K562 (cell line): ENCODE measurements around the gene TAS2R9. TPM values are rescaled to one million over a fixed set of nuclear protein-coding genes. Genes with fewer than 3 reads are reported as not detected.

Source experiments
- ATAC-seq: fragments of 200-7000 bp; cut with Tn5 transposase; 3 replicates; pipeline ENCODE4 v1.9.1; 2020; ENCODE audit warnings: moderate library complexity
- BruUV-seq: library from RNA; stranded (reverse); fragments of 400-500 nt; replicated peaks from 2 replicates; lab custom pipeline; 2021; lab: Mats Ljungman, UMichigan
- CTCF ChIA-PET: fragments of 300-600 bp; formaldehyde crosslinking; extraction: SDS; loops from one replicate; lab custom pipeline; 2021; ENCODE audit warnings: low intra/inter-chr PET ratio; lab: Yijun Ruan, JAX
- POLR2A ChIA-PET: fragments of 300-600, 350-650 bp; sonication (Branson Sonifier 250); formaldehyde crosslinking; extraction: SDS; loops from one replicate; lab custom pipeline; 2021; ENCODE audit warnings: antibody characterized with exemption, inconsistent platforms; lab: Yijun Ruan, JAX
- DNase-seq, 4 experiments: peaks; one replicate each; pipeline versions ENCODE4 v3.0.0 to v3.0.0-alpha.2; 2011 to 2018; ENCODE audit warnings: low spot score in 3 of 4, mixed read lengths in 3 of 4; ENCODE audit errors: extremely low read depth in 1 of 4
- FAIRE-seq: peaks from 2 replicates; lab custom pipeline; 2011; peaks lifted over from hg19 to GRCh38; lab: Jason Lieb, UNC
- H2AFZ ChIP-seq: 2 replicates; pipeline ENCODE4 v1.6.0; 2011; ENCODE audit warnings: low read depth, low read length, control low read depth, inconsistent platforms
- H3K27ac ChIP-seq: fragments of 200-600 bp; 3 replicates; pipeline ENCODE4 v1.8.0; 2011; ENCODE audit warnings: low read depth, mild to moderate bottlenecking, control low read depth, inconsistent platforms, low read length, moderate library complexity, mixed read lengths; ENCODE audit errors: extremely low read depth
- H3K27me3 ChIP-seq, 2 experiments: fragments of 300-600 bp in 1 of 2; 2 replicates in 1 of 2; 3 replicates in 1 of 2; pipeline versions ENCODE4 v1.6.0 to v1.8.0; 2011; ENCODE audit warnings: inconsistent platforms in 2 of 2, low read length in 2 of 2, mild to moderate bottlenecking in 1 of 2, mixed read lengths in 1 of 2, moderate library complexity in 1 of 2; ENCODE audit not compliant: control insufficient read depth in 2 of 2, insufficient read depth in 2 of 2
- H3K36me3 ChIP-seq: fragments of 300-600 bp; 3 replicates; pipeline ENCODE4 v1.8.0; 2011; ENCODE audit warnings: mild to moderate bottlenecking, low read length, inconsistent platforms; ENCODE audit not compliant: control insufficient read depth, insufficient read depth
- H3K4me1 ChIP-seq, 2 experiments: fragments of 200-600 bp in 1 of 2; replicated peaks in 1 of 2; 2 replicates in 1 of 2; 3 replicates in 1 of 2; pipeline versions ENCODE4 v1.5.1 to v1.8.0; 2011; ENCODE audit warnings: inconsistent platforms in 2 of 2, low read length in 2 of 2, mild to moderate bottlenecking in 1 of 2, mixed read lengths in 1 of 2, moderate library complexity in 1 of 2; ENCODE audit not compliant: control insufficient read depth in 2 of 2, insufficient read depth in 2 of 2
- H3K4me2 ChIP-seq: 2 replicates; pipeline ENCODE4 v1.6.1; 2011; ENCODE audit warnings: low read length, control low read depth, inconsistent platforms, mixed read lengths; ENCODE audit not compliant: insufficient read depth
- H3K4me3 ChIP-seq: fragments of 200-600 bp; sonication (generic), shearing (Covaris generic); 2 replicates; pipeline ENCODE4 v1.5.1; 2016; ENCODE audit warnings: control low read depth, inconsistent platforms
- H3K79me2 ChIP-seq: fragments of 200-600 bp; 3 replicates; pipeline ENCODE4 v1.8.0; 2011; ENCODE audit warnings: low read length, inconsistent platforms; ENCODE audit not compliant: control insufficient read depth, insufficient read depth
- H3K9ac ChIP-seq, 2 experiments: 2 replicates each; pipeline versions ENCODE4 v1.6.0 to v1.6.1; 2011; ENCODE audit warnings: low read depth in 2 of 2, low read length in 2 of 2, control low read depth in 1 of 2, inconsistent platforms in 1 of 2, mild to moderate bottlenecking in 1 of 2, mixed read lengths in 1 of 2; ENCODE audit not compliant: insufficient read depth in 1 of 2
- H3K9me1 ChIP-seq: one replicate; pipeline ENCODE4 v1.6.0; 2011; ENCODE audit warnings: inconsistent platforms, mild to moderate bottlenecking, low read length, moderate library complexity; ENCODE audit not compliant: control insufficient read depth, insufficient read depth
- H3K9me3 ChIP-seq: replicated peaks from 2 replicates; pipeline ENCODE4 v1.5.1; 2011; ENCODE audit warnings: low read depth, low read length, inconsistent platforms; ENCODE audit not compliant: control insufficient read depth, insufficient read depth
- H4K20me1 ChIP-seq: replicated peaks from 2 replicates; pipeline ENCODE4 v1.6.1; 2011; ENCODE audit warnings: low read length, inconsistent platforms, mixed read lengths; ENCODE audit not compliant: control insufficient read depth, insufficient read depth
- HNRNPK ChIP-seq: fragments of 200-400 bp; formaldehyde crosslinking; IDR thresholded peaks from one replicate; pipeline ENCODE4 v1.6.1; 2018; ENCODE audit warnings: mild to moderate bottlenecking, low read depth, low read length; ENCODE audit not compliant: poor library complexity, severe bottlenecking
- HNRNPLL ChIP-seq: fragments of 200-400 bp; formaldehyde crosslinking; IDR thresholded peaks from 2 replicates; pipeline ENCODE4 v1.6.1; 2017; ENCODE audit warnings: low read length, low read depth, mild to moderate bottlenecking; ENCODE audit not compliant: poor library complexity, severe bottlenecking
- L3MBTL2 ChIP-seq: fragments of 450-650 bp; IDR thresholded peaks from 2 replicates; pipeline ENCODE4 v1.6.1; 2016; ENCODE audit warnings: mild to moderate bottlenecking, moderate library complexity
- NFE2 ChIP-seq: IDR thresholded peaks from 2 replicates; pipeline ENCODE4 v1.6.1; 2014; ENCODE audit warnings: antibody characterized with exemption, low read depth
- PHF21A ChIP-seq: fragments of 450-650 bp; IDR thresholded peaks from 2 replicates; pipeline ENCODE4 v1.6.1; 2017; ENCODE audit warnings: low read depth, borderline replicate concordance
- RNF2 ChIP-seq: sonication (generic); IDR thresholded peaks from 2 replicates; pipeline ENCODE4 v1.6.1; 2016
- SMARCE1 ChIP-seq: fragments of 450-650 bp; IDR thresholded peaks from 2 replicates; pipeline ENCODE4 v1.7.1; 2016; ENCODE audit warnings: mild to moderate bottlenecking
- SMC3 ChIP-seq: conservative IDR thresholded peaks from 2 replicates; pipeline ENCODE4 v1.6.1; 2011; ENCODE audit warnings: low read depth, low read length, improper control_type of control experiment; ENCODE audit not compliant: insufficient read depth
- ZBTB1 ChIP-seq: sonication (generic); formaldehyde crosslinking; IDR thresholded peaks from 2 replicates; pipeline ENCODE4 v1.8.1; 2023; ENCODE audit warnings: missing genetic modification reagents, low read depth, mild to moderate bottlenecking, borderline replicate concordance
- ZFX ChIP-seq: sonication (generic); formaldehyde crosslinking; IDR thresholded peaks from 2 replicates; pipeline ENCODE4 v1.8.0; 2022; ENCODE audit warnings: mild to moderate bottlenecking, missing genetic modification reagents, moderate library complexity
- WGBS: fragments of 100-300 bp; shearing (Covaris generic); methylation state at CpG from one replicate; pipeline ENCODE4 v1.1.6; 2016; ENCODE audit warnings: low coverage, mixed read lengths; ENCODE audit not compliant: insufficient coverage; ENCODE audit errors: missing lambda C conversion rate; 5-methylcytosine and 5-hydroxymethylcytosine counted together
- in situ Hi-C: fragments of 300-500 bp; cut with MboI; formaldehyde crosslinking; loops from 4 replicates; pipeline ENCODE4 v1.15.0; 2018; ENCODE audit warnings: inconsistent platforms, mixed read lengths
- intact Hi-C: fragments of 100-400 bp; cut with micrococcal nuclease; formaldehyde crosslinking; loops from 2 replicates; pipeline ENCODE4 v1.14.2; 2022
- polyA plus RNA-seq, 8 experiments: library from polyadenylated mRNA; depleted of rRNA in 4 of 8; stranded (reverse) in 5 of 8; unstranded in 3 of 8; fragments of >200 nt; fragmentation: Nextera tagmentation in 2 of 8; fragmentation: Illumina TruSeq in 1 of 8; extraction: Ambion mirVana in 2 of 8; extraction: Trizol in 1 of 8; gene quantifications; 2 replicates each; pipeline versions ENCODE4 v1.2.1 to v1.2.3, GENCODE V29; 2011 to 2014; ENCODE audit warnings: inconsistent platforms in 1 of 8, missing spikeins in 1 of 8
- total RNA-seq, 7 experiments: library from RNA; depleted of rRNA in 6 of 7; stranded (reverse); fragments of >200 nt in 6 of 7; fragmentation: Illumina TruSeq in 2 of 7; extraction: Trizol in 2 of 7; gene quantifications; 2 replicates each; pipeline versions ENCODE4 v1.2.1 to v1.2.3, GENCODE V29; 2011 to 2021; ENCODE audit warnings: low replicate concordance in 1 of 7
- TF ChIP-seq, protein P1 (sequence below): fragments of 450-650 bp; IDR thresholded peaks from 2 replicates; pipeline ENCODE4 v1.6.1; 2018; ENCODE audit warnings: mild to moderate bottlenecking, low read depth; ENCODE audit not compliant: partially characterized antibody
- TF ChIP-seq, protein P2 (sequence below): fragments of 250-450 bp; sonication (Bioruptor Pico); IDR thresholded peaks from 2 replicates; pipeline ENCODE4 v1.5.0; 2020; ENCODE audit warnings: mild to moderate bottlenecking
- TF ChIP-seq, protein P3 (sequence below): fragments of 450-650 bp; formaldehyde crosslinking; IDR thresholded peaks from 2 replicates; pipeline ENCODE4 v1.4.0; 2020; ENCODE audit warnings: mild to moderate bottlenecking
- TF ChIP-seq, protein P4 (sequence below): fragments of 250-450 bp; sonication (Bioruptor Pico); IDR thresholded peaks from 2 replicates; pipeline ENCODE4 v1.5.0; 2021; ENCODE audit warnings: mild to moderate bottlenecking, moderate library complexity

The TAS2R9 gene
- total and polyA plus RNA-seq, 9 of the 15 experiments (the other 6 are each of a cell fraction or from before 2014, with no cell fraction given) = not detected

DNA sequence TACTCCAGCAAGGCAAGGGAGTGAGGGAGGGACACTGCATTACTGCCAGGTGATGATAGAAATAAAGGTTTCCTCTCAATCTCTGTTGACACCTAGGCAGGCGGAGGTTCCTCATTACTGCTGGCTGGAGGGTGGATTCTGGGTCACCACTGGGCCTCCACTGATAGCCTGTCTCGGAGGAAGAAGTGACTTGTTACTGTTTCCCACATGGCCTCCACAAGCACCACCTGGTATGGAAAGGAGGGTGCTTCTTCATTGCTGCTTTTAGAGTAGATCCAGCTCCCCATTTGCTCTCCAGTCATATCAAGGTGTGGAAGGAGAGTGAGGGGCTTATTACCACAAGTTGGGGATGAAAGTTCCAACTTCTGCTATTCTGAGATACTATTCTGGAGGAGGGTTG is 32.9 kb upstream of the TAS2R9 start (continued):
- no peak for TF ChIP-seq RNF2
- no peak for TF ChIP-seq ZFX
- TF ChIP-seq, protein P1, sequence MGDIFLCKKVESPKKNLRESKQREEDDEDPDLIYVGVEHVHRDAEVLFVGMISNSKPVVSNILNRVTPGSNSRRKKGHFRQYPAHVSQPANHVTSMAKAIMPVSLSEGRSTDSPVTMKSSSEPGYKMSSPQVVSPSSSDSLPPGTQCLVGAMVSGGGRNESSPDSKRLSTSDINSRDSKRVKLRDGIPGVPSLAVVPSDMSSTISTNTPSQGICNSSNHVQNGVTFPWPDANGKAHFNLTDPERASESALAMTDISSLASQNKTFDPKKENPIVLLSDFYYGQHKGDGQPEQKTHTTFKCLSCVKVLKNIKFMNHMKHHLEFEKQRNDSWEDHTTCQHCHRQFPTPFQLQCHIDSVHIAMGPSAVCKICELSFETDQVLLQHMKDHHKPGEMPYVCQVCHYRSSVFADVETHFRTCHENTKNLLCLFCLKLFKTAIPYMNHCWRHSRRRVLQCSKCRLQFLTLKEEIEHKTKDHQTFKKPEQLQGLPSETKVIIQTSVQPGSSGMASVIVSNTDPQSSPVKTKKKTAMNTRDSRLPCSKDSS = no peak
- no peak for TF ChIP-seq NFE2

DNA sequence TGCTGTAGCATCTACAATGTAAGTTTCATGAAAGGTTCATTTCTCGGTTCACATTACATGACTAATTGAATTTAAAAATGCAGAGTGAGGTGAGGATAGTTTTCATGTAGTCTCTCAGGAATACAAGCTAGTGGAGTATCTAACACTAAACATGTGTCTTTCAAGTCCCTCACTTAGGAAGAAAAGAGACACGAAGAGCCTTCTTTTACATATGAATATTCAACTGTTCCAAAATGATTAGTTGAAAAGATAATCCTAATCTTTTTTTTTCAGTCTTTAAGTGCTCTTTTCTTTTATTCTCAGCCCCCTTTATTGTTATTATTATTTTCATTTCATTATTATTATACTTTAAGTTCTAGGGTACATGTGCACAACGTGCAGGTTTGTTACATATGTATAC is 28.5 kb upstream of the TAS2R9 start:
- Histone ChIP-seq H3K4me2 (no peak overlapping the region), H3K4me3 (no peak overlapping the region), H3K9me3 (no peaks in the 10 kb centered on the region), H3K27me3 (no peaks in the 10 kb centered on the region), H3K27ac (no peak overlapping the region), H4K20me1 (no peaks in the 10 kb centered on the region), H3K4me1 (no peaks in the 10 kb centered on the region), H3K9ac (no peak overlapping the region), H3K36me3 (no peaks in the 10 kb centered on the region), H3K79me2 (no peaks in the 10 kb centered on the region), H2AFZ (no peak overlapping the region), H3K9me1 (no peaks in the 10 kb centered on the region)
- 2% methylated on average over 3 of the region's 3 CpGs for WGBS
- POLR2A ChIA-PET = no interaction called here
- no peak for FAIRE-seq
- in situ Hi-C loops (no loop called here), intact Hi-C loops (no loop called here)
- CTCF ChIA-PET = no interaction called here
- no peak for ATAC-seq
- DNase-seq = no peak
- BruUV-seq = no TSS peak
- TF ChIP-seq ZBTB1 (CRISPR knock-in tag) (no peak), L3MBTL2 (no peak), PHF21A (no peak), SMC3 (no peak), HNRNPK (no peak), HNRNPLL (no peak), SMARCE1 (no peak)
- TF ChIP-seq, protein P2, sequence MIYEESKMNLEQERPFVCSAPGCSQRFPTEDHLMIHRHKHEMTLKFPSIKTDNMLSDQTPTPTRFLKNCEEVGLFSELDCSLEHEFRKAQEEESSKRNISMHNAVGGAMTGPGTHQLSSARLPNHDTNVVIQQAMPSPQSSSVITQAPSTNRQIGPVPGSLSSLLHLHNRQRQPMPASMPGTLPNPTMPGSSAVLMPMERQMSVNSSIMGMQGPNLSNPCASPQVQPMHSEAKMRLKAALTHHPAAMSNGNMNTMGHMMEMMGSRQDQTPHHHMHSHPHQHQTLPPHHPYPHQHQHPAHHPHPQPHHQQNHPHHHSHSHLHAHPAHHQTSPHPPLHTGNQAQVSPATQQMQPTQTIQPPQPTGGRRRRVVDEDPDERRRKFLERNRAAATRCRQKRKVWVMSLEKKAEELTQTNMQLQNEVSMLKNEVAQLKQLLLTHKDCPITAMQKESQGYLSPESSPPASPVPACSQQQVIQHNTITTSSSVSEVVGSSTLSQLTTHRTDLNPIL (CRISPR knock-in tag) = no peak
- TF ChIP-seq, protein P3, sequence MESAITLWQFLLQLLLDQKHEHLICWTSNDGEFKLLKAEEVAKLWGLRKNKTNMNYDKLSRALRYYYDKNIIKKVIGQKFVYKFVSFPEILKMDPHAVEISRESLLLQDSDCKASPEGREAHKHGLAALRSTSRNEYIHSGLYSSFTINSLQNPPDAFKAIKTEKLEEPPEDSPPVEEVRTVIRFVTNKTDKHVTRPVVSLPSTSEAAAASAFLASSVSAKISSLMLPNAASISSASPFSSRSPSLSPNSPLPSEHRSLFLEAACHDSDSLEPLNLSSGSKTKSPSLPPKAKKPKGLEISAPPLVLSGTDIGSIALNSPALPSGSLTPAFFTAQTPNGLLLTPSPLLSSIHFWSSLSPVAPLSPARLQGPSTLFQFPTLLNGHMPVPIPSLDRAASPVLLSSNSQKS (CRISPR knock-in tag) = no peak
- TF ChIP-seq, protein P4, sequence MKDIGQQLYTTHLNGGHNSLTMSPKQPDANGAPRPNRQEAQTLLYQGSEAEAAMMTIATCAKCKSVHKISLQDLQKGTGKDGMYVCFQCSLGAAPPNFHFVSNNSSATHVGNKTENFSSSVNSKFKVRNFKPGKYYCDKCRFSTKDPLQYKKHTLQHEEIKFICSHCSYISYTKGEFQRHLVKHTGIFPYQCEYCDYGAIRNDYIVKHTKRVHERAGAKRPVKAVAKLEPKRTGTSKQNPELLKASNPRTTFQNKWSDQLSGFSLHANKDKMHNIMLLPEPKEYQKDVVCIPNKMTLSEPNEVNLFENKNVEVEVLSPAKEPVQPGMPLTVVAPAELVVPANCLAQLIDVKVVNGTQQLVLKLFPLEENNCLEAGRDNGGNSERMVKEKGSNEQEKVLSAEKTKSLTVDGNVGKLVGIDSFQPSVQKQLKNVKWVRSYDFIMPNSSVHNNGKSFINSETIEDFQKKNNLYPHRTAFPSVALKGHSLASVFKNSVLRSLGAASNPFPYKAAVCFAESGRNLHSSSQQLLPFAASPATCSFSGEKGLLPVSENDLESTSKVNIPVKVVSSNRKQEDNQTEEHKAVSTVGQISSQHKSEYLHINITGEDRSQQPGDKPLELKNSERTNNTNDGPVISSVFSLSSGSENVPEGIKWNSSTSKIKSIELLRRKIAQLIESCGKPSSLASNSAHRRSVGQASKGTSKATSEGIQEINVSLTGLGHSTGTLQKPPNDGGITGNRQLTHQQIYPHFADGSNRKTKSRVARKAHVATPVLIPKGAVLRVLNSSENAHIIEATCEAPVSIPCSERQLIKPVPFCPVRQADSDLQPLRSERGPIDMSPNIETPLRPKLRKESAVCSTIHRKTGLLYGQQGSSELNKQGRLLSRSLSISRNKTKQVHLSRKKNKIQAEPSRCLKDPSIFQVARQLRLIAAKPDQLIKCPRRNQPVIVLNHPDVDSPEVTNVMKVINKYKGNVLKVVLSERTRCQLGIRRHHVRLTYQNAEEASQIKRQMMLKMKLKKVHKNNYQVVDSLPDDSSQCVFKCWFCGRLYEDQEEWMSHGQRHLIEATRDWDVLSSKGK (CRISPR knock-in tag) = no peak
